ENCODE results near the gene TMEM170B. TPM values are rescaled to one million over a fixed set of nuclear protein-coding genes. Genes with fewer than 3 reads are reported as not detected.

The TMEM170B gene
- total and polyA plus RNA-seq, 3 donors from 2014 or later = 5.6 to 8.0 (median 6.5) TPM

DNA sequence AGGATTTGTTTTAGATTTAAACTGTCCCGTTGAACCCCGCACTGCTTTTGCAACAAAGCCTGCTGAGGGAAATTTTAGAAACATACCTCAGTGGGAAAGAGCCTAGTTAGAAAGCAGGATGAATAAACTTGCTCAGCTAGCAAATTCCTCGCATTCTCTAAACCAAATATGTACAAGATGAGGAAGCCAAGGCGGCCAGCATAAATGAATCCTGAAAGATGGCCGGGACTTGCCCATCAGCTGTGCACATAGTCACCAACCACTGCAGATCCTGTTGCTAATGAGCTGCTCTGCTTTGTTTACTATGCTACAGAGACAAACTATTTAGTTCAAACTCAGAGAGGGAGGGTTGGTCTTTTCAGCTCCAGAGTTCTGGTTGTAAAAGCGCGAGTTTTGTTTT, 49.0 kb downstream of the TMEM170B start:
- no peak for DNase-seq
- Histone ChIP-seq H3K4me1 (no peaks in the 10 kb centered on the region), H3K27me3 (no peaks in the 10 kb centered on the region), H3K27ac (no peak overlapping the region), H3K4me3 (no peak overlapping the region), H3K9me3 (no peaks in the 10 kb centered on the region), H3K36me3 (ENCODE audit: low read depth, missing control alignments) (no peaks in the 10 kb centered on the region)
- no peak for TF ChIP-seq POLR2A (IDR thresholded peaks at IDR 0.05)
- TF ChIP-seq, protein P1, sequence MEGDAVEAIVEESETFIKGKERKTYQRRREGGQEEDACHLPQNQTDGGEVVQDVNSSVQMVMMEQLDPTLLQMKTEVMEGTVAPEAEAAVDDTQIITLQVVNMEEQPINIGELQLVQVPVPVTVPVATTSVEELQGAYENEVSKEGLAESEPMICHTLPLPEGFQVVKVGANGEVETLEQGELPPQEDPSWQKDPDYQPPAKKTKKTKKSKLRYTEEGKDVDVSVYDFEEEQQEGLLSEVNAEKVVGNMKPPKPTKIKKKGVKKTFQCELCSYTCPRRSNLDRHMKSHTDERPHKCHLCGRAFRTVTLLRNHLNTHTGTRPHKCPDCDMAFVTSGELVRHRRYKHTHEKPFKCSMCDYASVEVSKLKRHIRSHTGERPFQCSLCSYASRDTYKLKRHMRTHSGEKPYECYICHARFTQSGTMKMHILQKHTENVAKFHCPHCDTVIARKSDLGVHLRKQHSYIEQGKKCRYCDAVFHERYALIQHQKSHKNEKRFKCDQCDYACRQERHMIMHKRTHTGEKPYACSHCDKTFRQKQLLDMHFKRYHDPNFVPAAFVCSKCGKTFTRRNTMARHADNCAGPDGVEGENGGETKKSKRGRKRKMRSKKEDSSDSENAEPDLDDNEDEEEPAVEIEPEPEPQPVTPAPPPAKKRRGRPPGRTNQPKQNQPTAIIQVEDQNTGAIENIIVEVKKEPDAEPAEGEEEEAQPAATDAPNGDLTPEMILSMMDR (IDR thresholded peaks at IDR 0.05) = no peak
- 58 to 64% methylated on average over 7 of the region's 7 CpGs for WGBS, 2 donors
- intact Hi-C loops (cut with DNase I; ENCODE audit: low total_unique reads) = no loop called here

DNA sequence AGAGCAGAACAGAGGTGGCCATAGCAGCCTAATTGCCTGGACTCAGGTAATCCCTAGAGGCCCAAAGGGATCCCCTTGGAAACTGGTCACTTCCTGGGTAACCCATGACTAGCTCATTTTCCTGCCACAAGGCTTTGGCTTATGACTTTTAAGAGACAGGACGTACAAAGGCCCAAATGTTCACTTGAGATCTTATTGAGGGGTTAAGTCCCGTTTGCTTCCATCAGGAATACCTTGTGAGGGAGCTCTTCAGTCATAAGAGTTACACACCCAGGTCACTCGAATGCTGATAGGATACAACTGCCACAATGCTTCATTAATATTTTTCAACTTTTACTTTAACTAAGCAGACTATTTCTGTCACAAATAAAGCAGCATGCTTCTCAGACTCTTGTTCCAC, 51.7 kb downstream of the TMEM170B start:
- no peak for TF ChIP-seq POLR2A (IDR thresholded peaks at IDR 0.05)
- TF ChIP-seq, protein P1 (IDR thresholded peaks at IDR 0.05) = no peak
- Histone ChIP-seq H3K4me1 (no peaks in the 10 kb centered on the region), H3K9me3 (no peaks in the 10 kb centered on the region), H3K27ac (no peak overlapping the region), H3K36me3 (ENCODE audit: low read depth, missing control alignments) (no peaks in the 10 kb centered on the region), H3K27me3 (no peaks in the 10 kb centered on the region), H3K4me3 (no peak overlapping the region)
- intact Hi-C loops (cut with DNase I; ENCODE audit: low total_unique reads) = no loop called here
- no peak for DNase-seq
- WGBS, 2 donors = 66 to 75% methylated on average over 3 of the region's 3 CpGs

DNA sequence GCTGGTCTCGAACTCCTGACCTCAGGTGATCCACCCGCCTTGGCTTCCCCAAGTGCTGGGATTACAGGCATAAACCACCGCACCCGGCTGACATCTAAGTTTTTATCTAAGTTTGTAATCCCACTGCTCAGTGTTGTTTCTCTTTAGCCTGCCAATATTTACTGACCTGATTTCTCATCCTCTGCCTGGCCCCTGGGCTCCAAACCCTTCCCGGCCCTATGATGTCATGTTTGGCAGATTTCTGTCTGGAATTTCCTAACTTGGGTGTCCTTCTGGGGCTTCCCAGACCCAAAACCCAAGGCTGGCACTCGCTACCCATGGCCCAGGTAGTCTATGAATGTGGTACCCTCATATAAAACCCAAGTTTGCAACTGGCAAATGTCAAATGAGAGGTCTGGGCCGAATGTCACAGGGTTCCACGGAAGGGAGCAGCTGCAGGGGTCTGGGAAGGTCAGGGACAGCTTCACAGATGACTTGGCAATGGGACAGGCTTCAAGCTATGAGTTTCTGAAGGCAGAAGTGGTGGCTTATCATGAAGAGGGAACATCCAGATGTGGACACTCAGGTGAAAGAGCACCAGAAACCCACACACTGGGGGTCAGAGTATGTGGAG, 54.9 kb downstream of the TMEM170B start:
- H3K27ac ChIP-seq = no peak overlapping the region
- TF ChIP-seq POLR2A (IDR thresholded peaks at IDR 0.05) = no peak
- TF ChIP-seq, protein P1 (IDR thresholded peaks at IDR 0.05) = no peak
- intact Hi-C loops (cut with DNase I; ENCODE audit: low total_unique reads) = no loop called here
- H3K36me3 ChIP-seq (ENCODE audit: low read depth, missing control alignments) = no peaks in the 10 kb centered on the region
- 56% methylated on average over 8 of the region's 8 CpGs for WGBS, 2 donors
- no peak overlapping the region for H3K4me3 ChIP-seq
- no peaks in the 10 kb centered on the region for H3K27me3 ChIP-seq
- no peaks in the 10 kb centered on the region for H3K4me1 ChIP-seq
- H3K9me3 ChIP-seq = no peaks in the 10 kb centered on the region
- DNase-seq = peak; percentile 32

DNA sequence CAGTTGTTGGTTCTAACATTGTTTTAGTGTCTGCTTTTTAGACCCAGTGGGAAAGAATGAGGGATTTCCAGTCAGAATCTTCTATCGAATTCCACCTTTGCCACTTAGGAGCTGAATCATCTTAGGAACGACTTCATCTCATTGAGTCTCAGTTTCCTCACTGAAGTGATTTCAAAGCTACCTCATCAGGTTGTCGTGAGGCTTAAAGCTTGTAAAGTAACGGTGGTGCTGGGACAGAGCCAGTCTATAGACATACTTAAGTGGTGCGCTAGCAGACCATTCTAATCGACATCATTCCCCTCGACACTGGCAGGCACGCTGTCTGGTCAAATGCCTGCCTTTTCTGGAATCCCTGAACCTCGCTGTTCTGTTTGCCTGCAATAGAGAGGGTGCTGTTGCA, 55.5 kb downstream of the TMEM170B start:
- WGBS, 2 donors = 80 to 92% methylated on average over 9 of the region's 9 CpGs
- no peaks in the 10 kb centered on the region for H3K9me3 ChIP-seq
- H3K4me3 ChIP-seq = no peak overlapping the region
- DNase-seq = no peak
- no peaks in the 10 kb centered on the region for H3K4me1 ChIP-seq
- H3K36me3 ChIP-seq (ENCODE audit: low read depth, missing control alignments) = no peaks in the 10 kb centered on the region
- no peak overlapping the region for H3K27ac ChIP-seq
- intact Hi-C loops (cut with DNase I; ENCODE audit: low total_unique reads) = no loop called here
- TF ChIP-seq, protein P1 (IDR thresholded peaks at IDR 0.05) = no peak
- TF ChIP-seq POLR2A (IDR thresholded peaks at IDR 0.05) = no peak
- no peaks in the 10 kb centered on the region for H3K27me3 ChIP-seq

DNA sequence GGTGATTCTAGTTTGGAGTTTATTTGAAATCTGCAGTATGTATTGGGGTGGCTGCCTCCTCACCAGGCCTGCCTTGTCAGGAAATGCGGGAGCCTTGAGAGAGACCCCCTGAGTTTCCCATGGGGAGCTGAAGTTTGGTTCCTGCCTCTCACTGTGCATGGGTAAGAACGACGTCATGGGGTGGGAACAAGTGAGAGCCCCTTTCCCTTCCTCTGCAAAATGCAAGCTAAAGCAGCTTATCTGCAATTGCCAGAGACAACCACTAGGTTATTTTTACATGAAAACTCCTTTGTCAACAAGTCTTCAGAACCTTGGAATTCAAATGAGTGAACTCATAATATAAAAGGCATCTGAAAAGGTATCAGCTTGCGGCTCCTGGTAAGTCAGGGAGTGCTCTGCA, 58.4 kb downstream of the TMEM170B start:
- TF ChIP-seq, protein P1 (IDR thresholded peaks at IDR 0.05) = peak in 2 of 3 experiments; percentile 13 to 49
- no peak for TF ChIP-seq POLR2A (IDR thresholded peaks at IDR 0.05)
- H3K9me3 ChIP-seq = no peaks in the 10 kb centered on the region
- 70 to 93% methylated on average over 4 of the region's 4 CpGs for WGBS, 2 donors
- no peaks in the 10 kb centered on the region for H3K27me3 ChIP-seq
- H3K4me3 ChIP-seq = no peak overlapping the region
- no peak overlapping the region for H3K27ac ChIP-seq
- H3K36me3 ChIP-seq (ENCODE audit: low read depth, missing control alignments) = no peaks in the 10 kb centered on the region
- DNase-seq = no peak
- H3K4me1 ChIP-seq = peaks cover 5% of the 10 kb centered on the region
- intact Hi-C loops (cut with DNase I; ENCODE audit: low total_unique reads) = no loop called here
